ENCODE results near the gene BTN1A1. TPM values are rescaled to one million over a fixed set of nuclear protein-coding genes. Genes with fewer than 3 reads are reported as not detected.
A peak's percentile ranks its signal among the peaks of the same experiment; 100 is the strongest.

Gene BTN1A1
- total and polyA plus RNA-seq, 10 of the 15 experiments (the other 5 are each of a cell fraction or from before 2014, with no cell fraction given) = 0.05 to 2.2 (median 0.87) TPM

DNA sequence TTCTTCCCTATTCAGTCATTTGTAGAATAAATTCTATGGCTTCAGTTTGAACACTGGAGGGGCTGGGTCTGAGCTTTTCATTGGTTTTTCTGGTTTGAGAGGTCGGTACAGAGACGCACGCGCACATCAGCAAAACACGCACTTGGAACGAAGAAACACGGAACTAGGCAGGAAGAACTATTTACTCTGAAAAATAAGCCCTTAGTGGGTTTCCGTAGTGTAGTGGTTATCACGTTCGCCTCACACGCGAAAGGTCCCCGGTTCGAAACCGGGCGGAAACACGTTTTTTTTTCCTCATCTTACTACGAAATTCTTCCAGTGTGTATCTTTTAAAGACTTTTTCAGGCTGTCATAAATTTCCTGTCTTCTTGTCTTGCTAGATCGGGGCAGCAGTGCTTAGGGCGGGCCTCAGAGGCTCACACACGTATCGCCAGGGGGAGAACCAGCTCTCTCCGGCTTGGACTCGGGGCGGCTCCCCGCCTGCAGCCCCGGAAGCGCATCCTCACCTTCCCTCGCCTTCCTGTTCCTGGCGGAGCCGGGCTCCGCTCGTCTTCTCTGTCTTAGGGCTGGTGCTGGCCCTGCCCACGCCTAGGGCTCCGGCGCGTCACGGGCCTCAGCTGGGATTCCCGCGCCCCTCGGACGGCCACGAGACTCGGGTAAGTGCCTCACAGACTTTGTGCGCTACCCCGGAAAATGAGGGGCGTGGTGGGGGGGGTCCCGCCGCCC is 37.9 kb downstream of the BTN1A1 start, which contains the start of gene HMGN4 (continued):
- TF ChIP-seq, protein P1, sequence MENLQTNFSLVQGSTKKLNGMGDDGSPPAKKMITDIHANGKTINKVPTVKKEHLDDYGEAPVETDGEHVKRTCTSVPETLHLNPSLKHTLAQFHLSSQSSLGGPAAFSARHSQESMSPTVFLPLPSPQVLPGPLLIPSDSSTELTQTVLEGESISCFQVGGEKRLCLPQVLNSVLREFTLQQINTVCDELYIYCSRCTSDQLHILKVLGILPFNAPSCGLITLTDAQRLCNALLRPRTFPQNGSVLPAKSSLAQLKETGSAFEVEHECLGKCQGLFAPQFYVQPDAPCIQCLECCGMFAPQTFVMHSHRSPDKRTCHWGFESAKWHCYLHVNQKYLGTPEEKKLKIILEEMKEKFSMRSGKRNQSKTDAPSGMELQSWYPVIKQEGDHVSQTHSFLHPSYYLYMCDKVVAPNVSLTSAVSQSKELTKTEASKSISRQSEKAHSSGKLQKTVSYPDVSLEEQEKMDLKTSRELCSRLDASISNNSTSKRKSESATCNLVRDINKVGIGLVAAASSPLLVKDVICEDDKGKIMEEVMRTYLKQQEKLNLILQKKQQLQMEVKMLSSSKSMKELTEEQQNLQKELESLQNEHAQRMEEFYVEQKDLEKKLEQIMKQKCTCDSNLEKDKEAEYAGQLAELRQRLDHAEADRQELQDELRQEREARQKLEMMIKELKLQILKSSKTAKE (IDR thresholded peaks at IDR 0.05; ENCODE audit: low read depth, poor library complexity, severe bottlenecking) = peak; percentile 52
- no peak for TF ChIP-seq SP1 (IDR thresholded peaks at IDR 0.05; ENCODE audit: low read depth, low read length)
- TF ChIP-seq, protein P2, sequence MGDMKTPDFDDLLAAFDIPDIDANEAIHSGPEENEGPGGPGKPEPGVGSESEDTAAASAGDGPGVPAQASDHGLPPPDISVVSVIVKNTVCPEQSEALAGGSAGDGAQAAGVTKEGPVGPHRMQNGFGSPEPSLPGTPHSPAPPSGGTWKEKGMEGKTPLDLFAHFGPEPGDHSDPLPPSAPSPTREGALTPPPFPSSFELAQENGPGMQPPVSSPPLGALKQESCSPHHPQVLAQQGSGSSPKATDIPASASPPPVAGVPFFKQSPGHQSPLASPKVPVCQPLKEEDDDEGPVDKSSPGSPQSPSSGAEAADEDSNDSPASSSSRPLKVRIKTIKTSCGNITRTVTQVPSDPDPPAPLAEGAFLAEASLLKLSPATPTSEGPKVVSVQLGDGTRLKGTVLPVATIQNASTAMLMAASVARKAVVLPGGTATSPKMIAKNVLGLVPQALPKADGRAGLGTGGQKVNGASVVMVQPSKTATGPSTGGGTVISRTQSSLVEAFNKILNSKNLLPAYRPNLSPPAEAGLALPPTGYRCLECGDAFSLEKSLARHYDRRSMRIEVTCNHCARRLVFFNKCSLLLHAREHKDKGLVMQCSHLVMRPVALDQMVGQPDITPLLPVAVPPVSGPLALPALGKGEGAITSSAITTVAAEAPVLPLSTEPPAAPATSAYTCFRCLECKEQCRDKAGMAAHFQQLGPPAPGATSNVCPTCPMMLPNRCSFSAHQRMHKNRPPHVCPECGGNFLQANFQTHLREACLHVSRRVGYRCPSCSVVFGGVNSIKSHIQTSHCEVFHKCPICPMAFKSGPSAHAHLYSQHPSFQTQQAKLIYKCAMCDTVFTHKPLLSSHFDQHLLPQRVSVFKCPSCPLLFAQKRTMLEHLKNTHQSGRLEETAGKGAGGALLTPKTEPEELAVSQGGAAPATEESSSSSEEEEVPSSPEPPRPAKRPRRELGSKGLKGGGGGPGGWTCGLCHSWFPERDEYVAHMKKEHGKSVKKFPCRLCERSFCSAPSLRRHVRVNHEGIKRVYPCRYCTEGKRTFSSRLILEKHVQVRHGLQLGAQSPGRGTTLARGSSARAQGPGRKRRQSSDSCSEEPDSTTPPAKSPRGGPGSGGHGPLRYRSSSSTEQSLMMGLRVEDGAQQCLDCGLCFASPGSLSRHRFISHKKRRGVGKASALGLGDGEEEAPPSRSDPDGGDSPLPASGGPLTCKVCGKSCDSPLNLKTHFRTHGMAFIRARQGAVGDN (IDR thresholded peaks at IDR 0.05) = peak; percentile 27
- peak; percentile 71; the same call in 1 of the 2 replicates for TF ChIP-seq NKRF (conservative IDR thresholded peaks at IDR 0.05)
- no peak for TF ChIP-seq RAD21 (IDR thresholded peaks at IDR 0.05; ENCODE audit: insufficient read depth, low read depth, low read length)
- TF ChIP-seq, protein P3, sequence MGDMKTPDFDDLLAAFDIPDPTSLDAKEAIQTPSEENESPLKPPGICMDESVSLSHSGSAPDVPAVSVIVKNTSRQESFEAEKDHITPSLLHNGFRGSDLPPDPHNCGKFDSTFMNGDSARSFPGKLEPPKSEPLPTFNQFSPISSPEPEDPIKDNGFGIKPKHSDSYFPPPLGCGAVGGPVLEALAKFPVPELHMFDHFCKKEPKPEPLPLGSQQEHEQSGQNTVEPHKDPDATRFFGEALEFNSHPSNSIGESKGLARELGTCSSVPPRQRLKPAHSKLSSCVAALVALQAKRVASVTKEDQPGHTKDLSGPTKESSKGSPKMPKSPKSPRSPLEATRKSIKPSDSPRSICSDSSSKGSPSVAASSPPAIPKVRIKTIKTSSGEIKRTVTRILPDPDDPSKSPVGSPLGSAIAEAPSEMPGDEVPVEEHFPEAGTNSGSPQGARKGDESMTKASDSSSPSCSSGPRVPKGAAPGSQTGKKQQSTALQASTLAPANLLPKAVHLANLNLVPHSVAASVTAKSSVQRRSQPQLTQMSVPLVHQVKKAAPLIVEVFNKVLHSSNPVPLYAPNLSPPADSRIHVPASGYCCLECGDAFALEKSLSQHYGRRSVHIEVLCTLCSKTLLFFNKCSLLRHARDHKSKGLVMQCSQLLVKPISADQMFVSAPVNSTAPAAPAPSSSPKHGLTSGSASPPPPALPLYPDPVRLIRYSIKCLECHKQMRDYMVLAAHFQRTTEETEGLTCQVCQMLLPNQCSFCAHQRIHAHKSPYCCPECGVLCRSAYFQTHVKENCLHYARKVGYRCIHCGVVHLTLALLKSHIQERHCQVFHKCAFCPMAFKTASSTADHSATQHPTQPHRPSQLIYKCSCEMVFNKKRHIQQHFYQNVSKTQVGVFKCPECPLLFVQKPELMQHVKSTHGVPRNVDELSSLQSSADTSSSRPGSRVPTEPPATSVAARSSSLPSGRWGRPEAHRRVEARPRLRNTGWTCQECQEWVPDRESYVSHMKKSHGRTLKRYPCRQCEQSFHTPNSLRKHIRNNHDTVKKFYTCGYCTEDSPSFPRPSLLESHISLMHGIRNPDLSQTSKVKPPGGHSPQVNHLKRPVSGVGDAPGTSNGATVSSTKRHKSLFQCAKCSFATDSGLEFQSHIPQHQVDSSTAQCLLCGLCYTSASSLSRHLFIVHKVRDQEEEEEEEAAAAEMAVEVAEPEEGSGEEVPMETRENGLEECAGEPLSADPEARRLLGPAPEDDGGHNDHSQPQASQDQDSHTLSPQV (IDR thresholded peaks at IDR 0.05) = no peak
- TF ChIP-seq LARP7 (IDR thresholded peaks at IDR 0.05) = peak; percentile 88
- peak; percentile 81 for TF ChIP-seq RELA (IDR thresholded peaks at IDR 0.05; ENCODE audit: borderline replicate concordance, partially characterized antibody)
- peak; percentile 80; the same call in 1 of the 2 replicates for TF ChIP-seq NBN (IDR thresholded peaks at IDR 0.05)
- peak; percentile 99 for TF ChIP-seq ZNF24 (IDR thresholded peaks at IDR 0.05)
- peak; percentile 45 for TF ChIP-seq SMARCA5 (IDR thresholded peaks at IDR 0.05)
- TF ChIP-seq EGR1 (IDR thresholded peaks at IDR 0.05; ENCODE audit: borderline replicate concordance in 1 of 2, low read depth in 2 of 2, low read length in 2 of 2) = peak in 1 of 2 experiments; percentile 76; a peak in 2 of 3 replicates
- TF ChIP-seq, protein P4, sequence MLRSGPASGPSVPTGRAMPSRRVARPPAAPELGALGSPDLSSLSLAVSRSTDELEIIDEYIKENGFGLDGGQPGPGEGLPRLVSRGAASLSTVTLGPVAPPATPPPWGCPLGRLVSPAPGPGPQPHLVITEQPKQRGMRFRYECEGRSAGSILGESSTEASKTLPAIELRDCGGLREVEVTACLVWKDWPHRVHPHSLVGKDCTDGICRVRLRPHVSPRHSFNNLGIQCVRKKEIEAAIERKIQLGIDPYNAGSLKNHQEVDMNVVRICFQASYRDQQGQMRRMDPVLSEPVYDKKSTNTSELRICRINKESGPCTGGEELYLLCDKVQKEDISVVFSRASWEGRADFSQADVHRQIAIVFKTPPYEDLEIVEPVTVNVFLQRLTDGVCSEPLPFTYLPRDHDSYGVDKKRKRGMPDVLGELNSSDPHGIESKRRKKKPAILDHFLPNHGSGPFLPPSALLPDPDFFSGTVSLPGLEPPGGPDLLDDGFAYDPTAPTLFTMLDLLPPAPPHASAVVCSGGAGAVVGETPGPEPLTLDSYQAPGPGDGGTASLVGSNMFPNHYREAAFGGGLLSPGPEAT (IDR thresholded peaks at IDR 0.05; ENCODE audit: low read depth) = peak; percentile 77

All from GM12878 (cell line).